Mesenchymal stem cell (in vitro differentiated cells and primary cell): Measurements from ENCODE around the gene NAA11.
"Not testable (repeated sequence)": the region's sequence is repeated elsewhere in the genome, so short reads cannot be mapped to it uniquely, and the experiment has no call there.

Experiments
- DNase-seq: peaks from one replicate; pipeline ENCODE4 v3.0.0-alpha.2; 2013
- H2AFZ ChIP-seq: one replicate; pipeline ENCODE4 v1.6.1; 2013; ENCODE audit warnings: low read depth, mild to moderate bottlenecking, control low read depth, inconsistent platforms, low read length, moderate library complexity
- H2AK5ac ChIP-seq: 2 replicates; pipeline ENCODE4 v1.6.1; 2013; ENCODE audit warnings: low read length, moderate library complexity, mild to moderate bottlenecking, inconsistent platforms; ENCODE audit not compliant: severe bottlenecking
- H2BK120ac ChIP-seq: one replicate; pipeline ENCODE4 v1.6.1; 2013; ENCODE audit warnings: low read depth, mild to moderate bottlenecking, inconsistent platforms, low read length, moderate library complexity
- H2BK12ac ChIP-seq, 2 experiments: one replicate each; pipeline ENCODE4 v1.6.1; 2013; ENCODE audit warnings: inconsistent platforms in 2 of 2, low read length in 2 of 2, mild to moderate bottlenecking in 2 of 2, moderate library complexity in 2 of 2, control low read depth in 1 of 2
- H2BK15ac ChIP-seq: one replicate; pipeline ENCODE4 v1.6.1; 2013; ENCODE audit warnings: mild to moderate bottlenecking, low read depth, inconsistent platforms; ENCODE audit not compliant: poor library complexity, severe bottlenecking
- H2BK5ac ChIP-seq: 2 replicates; pipeline ENCODE4 v1.6.1; 2013; ENCODE audit warnings: low read depth, mild to moderate bottlenecking, low read length, control low read depth, inconsistent platforms; ENCODE audit not compliant: poor library complexity, severe bottlenecking
- H3K14ac ChIP-seq, 2 experiments: one replicate each; pipeline ENCODE4 v1.6.1; 2013; ENCODE audit warnings: inconsistent platforms in 2 of 2, low read length in 2 of 2, control low read depth in 1 of 2, mild to moderate bottlenecking in 1 of 2, moderate library complexity in 1 of 2
- H3K18ac ChIP-seq, 2 experiments: one replicate each; pipeline ENCODE4 v1.6.1; 2013; ENCODE audit warnings: inconsistent platforms in 2 of 2, low read length in 2 of 2, control low read depth in 1 of 2, low read depth in 1 of 2, mild to moderate bottlenecking in 1 of 2
- H3K23ac ChIP-seq, 2 experiments: one replicate each; pipeline ENCODE4 v1.6.1; 2013; ENCODE audit warnings: inconsistent platforms in 2 of 2, low read length in 2 of 2, mild to moderate bottlenecking in 2 of 2, moderate library complexity in 2 of 2, control low read depth in 1 of 2
- H3K27ac ChIP-seq: 2 replicates; pipeline ENCODE4 v1.5.1; 2013; ENCODE audit warnings: mild to moderate bottlenecking, moderate library complexity, low read length, control low read depth, inconsistent platforms; ENCODE audit not compliant: poor library complexity, severe bottlenecking
- H3K27me3 ChIP-seq, 2 experiments: 2 replicates each; pipeline versions ENCODE4 v1.6.1 to v1.7.0; 2013; ENCODE audit warnings: low read length in 2 of 2, mild to moderate bottlenecking in 2 of 2, moderate library complexity in 2 of 2, control low read depth in 1 of 2, inconsistent platforms in 1 of 2; ENCODE audit not compliant: control insufficient read depth in 1 of 2, insufficient read depth in 1 of 2
- H3K36me3 ChIP-seq, 2 experiments: 2 replicates each; pipeline versions ENCODE4 v1.6.1 to v1.7.0; 2013; ENCODE audit warnings: low read length in 2 of 2, control low read depth in 1 of 2, inconsistent platforms in 1 of 2, low read depth in 1 of 2, mild to moderate bottlenecking in 1 of 2; ENCODE audit not compliant: insufficient read depth in 2 of 2, control insufficient read depth in 1 of 2
- H3K4ac ChIP-seq, 2 experiments: one replicate each; pipeline ENCODE4 v1.6.1; 2013; ENCODE audit warnings: inconsistent platforms in 2 of 2, low read length in 2 of 2, mild to moderate bottlenecking in 2 of 2, moderate library complexity in 2 of 2, control low read depth in 1 of 2, low read depth in 1 of 2
- H3K4me1 ChIP-seq: 2 replicates; pipeline ENCODE4 v1.6.1; 2013; ENCODE audit warnings: low read depth, low read length, control low read depth; ENCODE audit not compliant: control insufficient read depth, insufficient read depth
- H3K4me2 ChIP-seq: 2 replicates; pipeline ENCODE4 v1.6.1; 2013; ENCODE audit warnings: low read length, mild to moderate bottlenecking, inconsistent platforms; ENCODE audit not compliant: poor library complexity, severe bottlenecking
- H3K4me3 ChIP-seq, 2 experiments: 2 replicates each; pipeline versions ENCODE4 v1.5.1 to v1.7.0; 2013; ENCODE audit warnings: low read length in 2 of 2, mild to moderate bottlenecking in 2 of 2, control low read depth in 1 of 2, low read depth in 1 of 2; ENCODE audit not compliant: insufficient read depth in 1 of 2
- H3K79me1 ChIP-seq: replicated peaks from 2 replicates; pipeline ENCODE4 v1.6.1; 2013; ENCODE audit warnings: mild to moderate bottlenecking, control low read depth, low read length, inconsistent platforms; ENCODE audit not compliant: poor library complexity, severe bottlenecking
- H3K9ac ChIP-seq: 2 replicates; pipeline ENCODE4 v1.7.0; 2013; ENCODE audit warnings: mild to moderate bottlenecking, low read length, moderate library complexity
- H3K9me3 ChIP-seq: 2 replicates; pipeline ENCODE4 v1.7.0; 2013; ENCODE audit warnings: mild to moderate bottlenecking, low read length; ENCODE audit not compliant: control insufficient read depth
- H4K8ac ChIP-seq: one replicate; pipeline ENCODE4 v1.6.1; 2013; ENCODE audit warnings: inconsistent platforms, mild to moderate bottlenecking, low read length, moderate library complexity
- H4K91ac ChIP-seq: one replicate; pipeline ENCODE4 v1.6.1; 2013; ENCODE audit warnings: mild to moderate bottlenecking, low read length, inconsistent platforms
- WGBS: methylation state at CpG from one replicate; pipeline ENCODE4 v1.1.7; 2013; ENCODE audit warnings: mixed read lengths; 5-methylcytosine and 5-hydroxymethylcytosine counted together

The NAA11 gene

DNA sequence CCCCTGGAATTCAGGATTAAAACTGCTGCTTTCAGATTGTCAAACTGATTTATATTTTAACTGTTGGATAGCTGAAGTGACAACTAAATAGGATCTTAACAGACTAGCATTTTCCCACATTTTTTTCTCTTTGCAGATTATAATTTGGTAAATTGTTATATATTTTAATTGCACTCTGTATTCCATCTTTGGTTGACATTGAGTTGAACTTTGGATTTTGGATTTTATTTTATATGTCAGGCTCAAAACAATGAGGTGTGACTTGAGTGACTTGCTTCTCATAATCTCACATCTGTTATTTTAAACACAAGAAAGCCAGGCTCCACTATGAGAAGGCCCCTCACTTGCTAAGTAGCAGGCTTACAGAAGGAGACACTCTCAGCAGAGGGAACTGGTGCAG lies 38.1 kb downstream of the NAA11 start:
- Histone ChIP-seq H2BK5ac (no peak overlapping the region), H3K9ac (no peak overlapping the region), H2BK12ac (no peak overlapping the region), H3K27me3 (no peaks in the 10 kb centered on the region), H3K14ac (no peak overlapping the region), H4K8ac (no peak overlapping the region), H2BK120ac (no peak overlapping the region), H3K36me3 (no peaks in the 10 kb centered on the region), H3K4me3 (no peak overlapping the region), H2BK15ac (no peak overlapping the region), H3K4me2 (no peak overlapping the region), H3K27ac (no peak overlapping the region), H3K4me1 (no peaks in the 10 kb centered on the region), H3K23ac (no peak overlapping the region), H4K91ac (no peak overlapping the region), H2AFZ (no peak overlapping the region), H2AK5ac (no peak overlapping the region), H3K79me1 (no peaks in the 10 kb centered on the region), H3K9me3 (no peaks in the 10 kb centered on the region), H3K4ac (no peak overlapping the region), H3K18ac (no peak overlapping the region)
- no peak for DNase-seq

DNA sequence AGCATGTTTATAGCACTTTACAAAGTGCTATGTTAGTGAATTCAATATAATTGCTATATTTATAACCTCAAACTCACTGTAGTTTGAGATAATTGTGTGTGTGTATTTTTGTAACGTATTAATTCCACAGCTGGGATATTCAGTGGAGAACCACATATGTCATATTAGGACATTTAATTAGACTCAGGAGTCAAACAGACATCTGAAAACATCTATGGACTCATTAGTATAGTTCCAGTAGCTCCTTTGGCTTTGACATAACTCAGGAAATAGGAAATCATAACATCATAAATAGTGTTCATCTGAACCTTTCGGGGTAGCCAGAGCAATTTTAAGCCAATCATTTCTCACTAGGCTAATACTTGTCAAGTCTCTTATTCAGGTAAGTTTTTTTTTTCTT lies 38.8 kb downstream of the NAA11 start:
- no peak overlapping the region for H2AFZ ChIP-seq
- 90% methylated on average over 2 of the region's 2 CpGs for WGBS
- H3K9me3 ChIP-seq = no peaks in the 10 kb centered on the region
- no peak overlapping the region for H4K91ac ChIP-seq
- H2AK5ac ChIP-seq = no peak overlapping the region
- H3K4me2 ChIP-seq = no peak overlapping the region
- H3K4me1 ChIP-seq = no peaks in the 10 kb centered on the region
- DNase-seq = no peak
- no peak overlapping the region for H3K23ac ChIP-seq
- no peaks in the 10 kb centered on the region for H3K36me3 ChIP-seq
- H3K14ac ChIP-seq = no peak overlapping the region
- no peak overlapping the region for H3K9ac ChIP-seq
- H3K27me3 ChIP-seq = no peaks in the 10 kb centered on the region
- no peak overlapping the region for H4K8ac ChIP-seq
- no peak overlapping the region for H2BK120ac ChIP-seq
- no peak overlapping the region for H3K4ac ChIP-seq
- H2BK5ac ChIP-seq = no peak overlapping the region
- H2BK12ac ChIP-seq = no peak overlapping the region
- no peak overlapping the region for H3K4me3 ChIP-seq
- no peaks in the 10 kb centered on the region for H3K79me1 ChIP-seq
- H3K18ac ChIP-seq = no peak overlapping the region
- H3K27ac ChIP-seq = no peak overlapping the region
- H2BK15ac ChIP-seq = no peak overlapping the region

DNA sequence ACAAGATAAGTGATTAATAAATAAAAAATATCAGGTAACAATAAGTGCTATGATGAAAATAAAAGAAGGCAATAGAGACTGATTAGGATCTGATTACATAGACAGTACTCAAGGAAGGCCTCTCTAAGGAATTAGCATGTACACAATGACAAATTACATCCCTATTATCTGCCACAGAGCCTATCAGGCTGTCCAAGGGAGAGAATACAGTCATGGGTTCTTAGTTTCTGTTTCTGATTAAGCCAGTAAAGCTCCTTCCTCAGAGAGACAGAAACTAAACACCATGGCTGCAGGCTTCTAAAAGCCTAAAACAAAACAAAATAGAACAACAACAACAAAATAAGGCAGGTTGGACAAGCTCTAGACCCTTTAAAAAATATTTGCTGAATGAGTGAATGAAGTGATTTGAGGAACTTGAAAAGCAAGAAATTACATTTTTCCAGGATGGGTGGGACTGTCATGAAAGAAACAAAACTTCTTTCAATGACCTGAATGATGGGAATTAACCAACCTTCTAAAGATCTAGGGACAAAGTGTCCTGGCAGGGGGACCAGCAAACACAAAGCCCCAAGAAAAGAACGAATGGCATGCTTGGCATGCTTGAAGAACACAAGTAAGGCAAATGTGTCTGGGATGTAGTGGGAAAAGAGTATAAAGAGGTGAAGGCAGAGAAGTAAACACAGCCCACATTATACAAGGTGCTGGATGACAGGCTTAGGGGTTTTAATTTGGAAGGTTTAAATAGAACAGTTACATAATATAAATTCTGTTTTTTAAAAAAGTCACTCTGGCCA lies 44.1 kb downstream of the NAA11 start:
- no peak overlapping the region for H3K18ac ChIP-seq
- no peak overlapping the region for H3K9ac ChIP-seq
- no peak overlapping the region for H2BK120ac ChIP-seq
- no peak overlapping the region for H2BK15ac ChIP-seq
- no peak overlapping the region for H4K91ac ChIP-seq
- H2BK5ac ChIP-seq = no peak overlapping the region
- H3K27ac ChIP-seq = no peak overlapping the region
- H3K23ac ChIP-seq = no peak overlapping the region
- no peak overlapping the region for H3K4me2 ChIP-seq
- H3K14ac ChIP-seq = no peak overlapping the region
- H2AFZ ChIP-seq = peak overlapping the region; percentile 51
- no peaks in the 10 kb centered on the region for H3K4me1 ChIP-seq
- H3K9me3 ChIP-seq = no peaks in the 10 kb centered on the region
- no peak overlapping the region for H4K8ac ChIP-seq
- no peaks in the 10 kb centered on the region for H3K36me3 ChIP-seq
- H3K27me3 ChIP-seq = no peaks in the 10 kb centered on the region
- no peak overlapping the region for H3K4ac ChIP-seq
- H3K4me3 ChIP-seq = no peak overlapping the region
- H2BK12ac ChIP-seq = no peak overlapping the region
- 52% methylated on average over 1 of the region's 1 CpG for WGBS
- H3K79me1 ChIP-seq = no peaks in the 10 kb centered on the region
- DNase-seq = peak; percentile 19
- H2AK5ac ChIP-seq = no peak overlapping the region

DNA sequence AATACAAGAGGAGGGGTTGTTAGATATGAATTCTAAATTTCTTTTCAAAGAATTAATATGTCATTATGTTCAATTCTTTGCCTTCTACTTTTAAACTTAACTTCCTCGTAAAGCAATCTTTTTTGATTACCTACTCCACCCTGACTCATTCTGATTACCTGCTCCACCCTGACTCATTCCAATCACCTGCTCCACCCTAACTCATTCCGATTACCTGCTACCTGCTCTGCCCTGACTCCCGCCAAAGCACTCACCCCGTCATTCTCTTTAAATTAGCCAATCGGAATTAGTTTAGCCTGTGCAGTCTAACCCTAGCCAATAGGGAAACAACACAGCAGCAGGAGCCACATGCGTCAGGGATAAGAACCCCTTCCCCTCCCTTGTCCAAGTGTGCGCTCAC lies 48.4 kb downstream of the NAA11 start:
- not testable (repeated sequence) for H2AFZ ChIP-seq, H4K91ac ChIP-seq, H4K8ac ChIP-seq, H2BK120ac ChIP-seq, H3K9me3 ChIP-seq, H3K14ac ChIP-seq, H3K9ac ChIP-seq, H2BK12ac ChIP-seq, H3K4me3 ChIP-seq, H3K27me3 ChIP-seq, H3K27ac ChIP-seq, H3K4me2 ChIP-seq, H3K4me1 ChIP-seq, H3K4ac ChIP-seq, H3K18ac ChIP-seq, H3K36me3 ChIP-seq, H2AK5ac ChIP-seq, H2BK5ac ChIP-seq, H2BK15ac ChIP-seq, H3K79me1 ChIP-seq, H3K23ac ChIP-seq, DNase-seq
- 95% methylated on average over 4 of the region's 7 CpGs for WGBS
